ENCODE measurements around the gene CDK11B.
"Not testable (repeated sequence)": the region's sequence is repeated elsewhere in the genome, so short reads cannot be mapped to it uniquely, and the experiment has no call there.

The CDK11B gene

DNA sequence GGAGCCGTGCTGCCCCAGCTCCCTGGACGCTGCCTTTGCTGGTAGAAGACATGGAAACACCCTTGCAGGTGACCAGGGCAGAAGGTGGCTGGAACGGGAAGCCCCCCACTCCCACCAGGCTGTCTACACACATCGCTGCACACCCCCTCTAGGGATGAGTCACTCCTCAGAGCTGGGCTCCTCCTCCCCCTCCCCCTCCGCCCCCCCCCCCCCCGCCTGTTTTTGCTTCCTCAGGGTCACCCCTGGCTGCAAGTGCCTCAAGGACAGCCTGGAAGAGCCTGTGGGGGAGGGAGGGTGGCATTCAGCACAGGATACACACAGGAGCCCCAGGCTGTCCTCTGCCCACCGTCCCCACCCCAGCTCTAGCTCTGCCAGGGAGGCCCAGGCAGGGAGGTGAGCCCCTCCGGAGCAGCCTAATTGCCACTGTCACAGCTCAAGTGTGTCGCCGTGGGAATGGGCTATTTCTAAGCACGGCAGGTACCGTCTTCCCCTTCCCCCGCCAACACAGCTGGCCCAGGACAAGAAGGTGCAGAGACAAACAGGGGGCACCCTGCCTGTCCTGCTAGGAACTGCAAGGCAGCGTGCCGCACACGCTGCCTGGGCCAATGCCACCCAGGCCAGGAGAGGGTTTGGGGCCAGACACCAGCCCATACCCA lies 61.4 kb downstream of the CDK11B start:
- no peak for DNase-seq

- no peak for DNase-seq
Measured at GRCh38 chr1:1596493-1597274, 62.1 kb downstream of the CDK11B start.

DNA sequence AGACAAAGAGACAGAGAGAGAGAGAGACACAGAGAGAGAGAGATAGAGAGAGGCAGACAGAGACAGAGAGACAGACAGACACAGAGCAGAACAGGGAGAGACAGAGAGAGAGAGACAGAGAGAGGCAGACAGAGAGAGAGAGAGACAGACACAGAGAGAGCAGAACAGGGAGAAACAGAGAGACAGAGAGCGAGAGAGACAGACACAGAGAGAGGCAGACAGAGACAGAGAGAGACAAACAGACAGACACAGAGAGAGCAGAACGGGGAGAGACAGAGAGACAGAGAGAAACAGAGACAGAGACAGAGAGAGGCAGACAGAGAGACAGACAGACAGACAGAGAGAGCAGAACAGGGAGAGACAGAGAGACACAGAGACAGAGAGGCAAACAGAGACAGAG lies 63.5 kb downstream of the CDK11B start:
- not testable (repeated sequence) for DNase-seq

- DNase-seq = no peak
Measured at GRCh38 chr1:1594602-1595260, 64.1 kb downstream of the CDK11B start.

DNA sequence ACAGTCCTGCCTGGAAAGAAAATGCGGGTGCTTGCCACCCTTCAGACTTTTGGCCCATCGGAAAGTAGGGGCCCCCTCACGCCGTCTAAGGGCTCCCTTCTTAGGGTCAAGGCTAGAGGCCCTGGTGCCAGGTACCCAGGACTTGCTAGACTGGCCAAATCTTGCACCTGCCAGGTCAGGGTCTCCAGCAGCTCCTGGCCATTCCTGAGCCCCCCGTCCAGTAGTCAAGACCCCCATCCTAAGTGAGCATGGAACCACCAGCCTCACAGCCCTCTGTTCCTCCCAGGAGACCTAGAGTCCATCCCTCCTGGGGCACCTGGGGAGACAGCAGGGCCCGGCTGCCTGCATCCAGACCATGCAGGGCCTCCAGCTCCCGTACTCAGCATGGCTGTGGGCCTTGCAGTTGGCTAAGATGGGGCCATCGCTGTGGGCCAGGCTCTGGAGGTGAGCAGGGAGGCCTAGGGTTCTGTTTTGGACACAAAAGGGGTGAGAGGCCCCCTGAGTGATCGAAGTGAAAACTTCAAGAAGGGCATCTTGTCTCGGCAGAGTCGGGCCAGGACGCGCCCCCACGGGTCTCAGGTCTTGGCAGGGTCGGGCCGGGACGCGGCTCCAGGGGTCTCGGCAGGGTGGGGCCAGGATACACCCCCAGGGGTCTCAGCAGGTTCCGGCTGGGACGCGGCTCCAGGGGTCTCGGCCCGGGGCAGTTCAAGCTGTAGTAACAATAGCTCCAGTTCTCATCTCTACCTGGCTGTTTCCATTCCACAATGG lies 64.8 kb downstream of the CDK11B start:
- DNase-seq = no peak

GRCh38 chr1:1591452-1591851 lies 67.4 kb downstream of the CDK11B start:
- no peak for DNase-seq
